ENCODE results near the gene NBEA.

DNA sequence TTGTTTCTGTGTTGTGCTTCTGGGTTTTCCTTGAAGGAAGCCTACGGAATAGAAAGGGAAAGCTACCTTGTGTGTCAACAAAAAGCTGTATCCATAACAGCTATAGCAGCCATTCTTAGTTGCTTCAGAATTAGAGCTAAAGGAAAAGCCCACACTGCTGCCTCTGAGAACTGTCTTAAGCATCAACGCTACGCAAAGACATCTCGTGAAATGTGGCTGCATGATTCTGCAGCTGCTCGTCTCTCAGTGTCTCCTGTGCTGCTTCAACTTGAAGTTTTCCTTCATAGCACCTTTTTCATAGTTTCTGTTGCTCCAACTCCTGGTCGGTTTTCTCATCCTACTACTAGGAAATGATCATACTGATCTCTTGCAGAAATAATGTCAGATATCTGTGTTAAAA is 675.4 kb downstream of the NBEA start:
- TF ChIP-seq, protein P1, sequence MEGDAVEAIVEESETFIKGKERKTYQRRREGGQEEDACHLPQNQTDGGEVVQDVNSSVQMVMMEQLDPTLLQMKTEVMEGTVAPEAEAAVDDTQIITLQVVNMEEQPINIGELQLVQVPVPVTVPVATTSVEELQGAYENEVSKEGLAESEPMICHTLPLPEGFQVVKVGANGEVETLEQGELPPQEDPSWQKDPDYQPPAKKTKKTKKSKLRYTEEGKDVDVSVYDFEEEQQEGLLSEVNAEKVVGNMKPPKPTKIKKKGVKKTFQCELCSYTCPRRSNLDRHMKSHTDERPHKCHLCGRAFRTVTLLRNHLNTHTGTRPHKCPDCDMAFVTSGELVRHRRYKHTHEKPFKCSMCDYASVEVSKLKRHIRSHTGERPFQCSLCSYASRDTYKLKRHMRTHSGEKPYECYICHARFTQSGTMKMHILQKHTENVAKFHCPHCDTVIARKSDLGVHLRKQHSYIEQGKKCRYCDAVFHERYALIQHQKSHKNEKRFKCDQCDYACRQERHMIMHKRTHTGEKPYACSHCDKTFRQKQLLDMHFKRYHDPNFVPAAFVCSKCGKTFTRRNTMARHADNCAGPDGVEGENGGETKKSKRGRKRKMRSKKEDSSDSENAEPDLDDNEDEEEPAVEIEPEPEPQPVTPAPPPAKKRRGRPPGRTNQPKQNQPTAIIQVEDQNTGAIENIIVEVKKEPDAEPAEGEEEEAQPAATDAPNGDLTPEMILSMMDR (IDR thresholded peaks at IDR 0.05) = no peak
- TF ChIP-seq EP300 (IDR thresholded peaks at IDR 0.05) (no peak), POLR2AphosphoS5 (IDR thresholded peaks at IDR 0.05) (no peak)

Measured in stomach (tissue), 4 donors.